DND-41 (cell line): ENCODE results near the gene MON1A.

Source experiments
- EZH2 ChIP-seq: IDR thresholded peaks from 3 replicates; pipeline ENCODE4 v1.6.1; 2012; ENCODE audit warnings: borderline replicate concordance, low read depth, mild to moderate bottlenecking, moderate library complexity, low read length, inconsistent platforms; ENCODE audit not compliant: severe bottlenecking
- TF ChIP-seq, protein P1 (sequence below): IDR thresholded peaks from 2 replicates; pipeline ENCODE4 v1.5.1; 2012; ENCODE audit warnings: borderline replicate concordance, low read length, moderate library complexity, mild to moderate bottlenecking; ENCODE audit not compliant: poor library complexity, severe bottlenecking; ENCODE audit errors: extremely low read depth

DNA sequence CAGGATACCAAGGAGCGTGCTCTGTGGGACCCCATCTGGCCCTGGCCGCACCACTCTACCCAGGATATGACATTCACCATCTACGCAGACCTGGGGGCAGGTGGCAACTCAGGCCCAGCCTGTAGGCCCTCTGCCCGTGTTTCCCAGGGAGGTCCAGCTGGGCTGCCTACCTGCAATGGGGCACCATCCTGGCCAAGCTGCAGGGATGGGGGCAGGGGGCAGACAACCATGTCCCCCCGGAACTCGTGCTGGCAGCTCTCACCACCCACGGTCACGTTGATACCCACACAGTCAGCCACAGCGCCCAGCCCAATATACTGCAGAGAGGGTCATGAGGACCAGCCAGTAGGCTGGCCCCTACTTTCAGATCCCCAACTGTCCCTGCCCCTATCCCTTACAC lies 33.8 kb downstream of the MON1A start:
- TF ChIP-seq, protein P1, sequence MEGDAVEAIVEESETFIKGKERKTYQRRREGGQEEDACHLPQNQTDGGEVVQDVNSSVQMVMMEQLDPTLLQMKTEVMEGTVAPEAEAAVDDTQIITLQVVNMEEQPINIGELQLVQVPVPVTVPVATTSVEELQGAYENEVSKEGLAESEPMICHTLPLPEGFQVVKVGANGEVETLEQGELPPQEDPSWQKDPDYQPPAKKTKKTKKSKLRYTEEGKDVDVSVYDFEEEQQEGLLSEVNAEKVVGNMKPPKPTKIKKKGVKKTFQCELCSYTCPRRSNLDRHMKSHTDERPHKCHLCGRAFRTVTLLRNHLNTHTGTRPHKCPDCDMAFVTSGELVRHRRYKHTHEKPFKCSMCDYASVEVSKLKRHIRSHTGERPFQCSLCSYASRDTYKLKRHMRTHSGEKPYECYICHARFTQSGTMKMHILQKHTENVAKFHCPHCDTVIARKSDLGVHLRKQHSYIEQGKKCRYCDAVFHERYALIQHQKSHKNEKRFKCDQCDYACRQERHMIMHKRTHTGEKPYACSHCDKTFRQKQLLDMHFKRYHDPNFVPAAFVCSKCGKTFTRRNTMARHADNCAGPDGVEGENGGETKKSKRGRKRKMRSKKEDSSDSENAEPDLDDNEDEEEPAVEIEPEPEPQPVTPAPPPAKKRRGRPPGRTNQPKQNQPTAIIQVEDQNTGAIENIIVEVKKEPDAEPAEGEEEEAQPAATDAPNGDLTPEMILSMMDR: no peak
- no peak for TF ChIP-seq EZH2
